SU-DHL-6 (cell line): Measurements from ENCODE around the gene SLC8A1.

ENCODE experiments used
- H2AFZ ChIP-seq: fragments of 200-600 bp; sonication (generic); 2 replicates; pipeline ENCODE4 v1.6.1; 2014; ENCODE audit warnings: low read depth, mild to moderate bottlenecking, moderate library complexity, mixed read lengths, antibody characterized with exemption, low read length; ENCODE audit not compliant: severe bottlenecking
- H3F3A ChIP-seq: fragments of 200-600 bp; shearing (Covaris generic); 2 replicates; pipeline ENCODE4 v1.6.0; 2016; ENCODE audit warnings: antibody characterized with exemption, mild to moderate bottlenecking; ENCODE audit not compliant: insufficient read depth
- H3K27ac ChIP-seq: fragments of 200-600 bp; sonication (generic); 2 replicates; pipeline ENCODE4 v1.5.1; 2016; ENCODE audit warnings: low read depth, mild to moderate bottlenecking, low read length, moderate library complexity, mixed read lengths
- H3K27me3 ChIP-seq: fragments of 200-600 bp; sonication (generic), shearing (Covaris generic); 2 replicates; pipeline ENCODE4 v1.6.0; 2014; ENCODE audit warnings: mild to moderate bottlenecking, low read length
- H3K36me3 ChIP-seq: fragments of 200-600 bp; sonication (generic); 2 replicates; pipeline ENCODE4 v1.6.1; 2014; ENCODE audit warnings: mild to moderate bottlenecking, low read length, mixed read lengths
- H3K4me2 ChIP-seq: fragments of 300-600, 200-600 bp; shearing (Covaris generic), sonication (generic); 2 replicates; pipeline ENCODE4 v1.6.0; 2014; ENCODE audit warnings: low read length, low read depth, mild to moderate bottlenecking; ENCODE audit not compliant: poor library complexity, severe bottlenecking
- H3K4me3 ChIP-seq: fragments of 200-600 bp; sonication (generic); 2 replicates; pipeline ENCODE4 v1.5.1; 2014; ENCODE audit warnings: antibody characterized with exemption, low read length, mild to moderate bottlenecking, mixed read lengths; ENCODE audit not compliant: insufficient read depth, poor library complexity, severe bottlenecking
- H3K79me2 ChIP-seq: fragments of 200-600 bp; sonication (generic); 2 replicates; pipeline ENCODE4 v1.6.1; 2014; ENCODE audit warnings: mild to moderate bottlenecking, low read length, moderate library complexity; ENCODE audit not compliant: insufficient read depth
- H3K9ac ChIP-seq: fragments of 200-600 bp; sonication (generic); 2 replicates; pipeline ENCODE4 v1.7.0; 2014; ENCODE audit warnings: mild to moderate bottlenecking, low read length
- H3K9me2 ChIP-seq: fragments of 200-600 bp; sonication (generic); replicated peaks from 2 replicates; pipeline ENCODE4 v1.6.1; 2014; ENCODE audit warnings: low read length; ENCODE audit not compliant: insufficient read depth
- H3K9me3 ChIP-seq: fragments of 200-600 bp; sonication (generic); 2 replicates; pipeline ENCODE4 v1.6.1; 2014; ENCODE audit warnings: low read length, mixed read lengths; ENCODE audit not compliant: insufficient read depth
- H4K20me1 ChIP-seq: fragments of 200-600 bp; sonication (generic); 2 replicates; pipeline ENCODE4 v1.6.1; 2014; ENCODE audit warnings: low read depth, mild to moderate bottlenecking, antibody characterized with exemption, low read length, moderate library complexity, mixed read lengths
- EZH2phosphoT487 ChIP-seq: fragments of 200-600 bp; sonication (generic), shearing (Covaris generic); conservative IDR thresholded peaks from 2 replicates; pipeline ENCODE4 v1.6.1; 2018; ENCODE audit warnings: mild to moderate bottlenecking, antibody characterized with exemption, low read length, moderate library complexity, mixed read lengths
- TF ChIP-seq, protein P1 (sequence below): fragments of 200-600 bp; sonication (generic); IDR thresholded peaks from one replicate; pipeline ENCODE4 v1.5.1; 2017; ENCODE audit warnings: antibody characterized with exemption, mild to moderate bottlenecking, low read length, moderate library complexity; ENCODE audit not compliant: insufficient read depth, poor library complexity, severe bottlenecking

The SLC8A1 gene

DNA sequence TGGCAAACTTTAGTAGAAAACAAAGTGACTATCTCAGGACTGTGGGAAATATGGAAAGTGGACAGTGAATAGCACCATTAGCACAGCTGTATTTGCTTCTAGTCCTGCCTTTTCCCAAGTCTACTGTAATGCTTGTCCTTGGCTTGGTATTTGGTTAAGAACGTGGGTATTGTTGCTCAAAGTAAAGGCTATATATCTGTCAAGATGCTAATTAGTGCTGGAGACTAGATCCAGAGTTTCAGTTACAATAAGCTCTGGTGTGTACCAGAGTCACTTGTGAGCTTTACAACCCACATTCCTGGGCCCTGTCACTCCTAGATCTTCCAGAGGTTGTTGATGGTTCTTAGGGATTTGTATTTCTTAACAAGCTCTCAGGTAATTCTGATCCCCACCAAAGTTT lies 313.6 kb downstream of the SLC8A1 start:
- H3K27me3 ChIP-seq, result no peaks in the 10 kb centered on the region
- H3F3A ChIP-seq, result no peaks in the 10 kb centered on the region
- H3K4me2 ChIP-seq, result no peak overlapping the region
- H3K36me3 ChIP-seq, result no peaks in the 10 kb centered on the region
- TF ChIP-seq, protein P1, sequence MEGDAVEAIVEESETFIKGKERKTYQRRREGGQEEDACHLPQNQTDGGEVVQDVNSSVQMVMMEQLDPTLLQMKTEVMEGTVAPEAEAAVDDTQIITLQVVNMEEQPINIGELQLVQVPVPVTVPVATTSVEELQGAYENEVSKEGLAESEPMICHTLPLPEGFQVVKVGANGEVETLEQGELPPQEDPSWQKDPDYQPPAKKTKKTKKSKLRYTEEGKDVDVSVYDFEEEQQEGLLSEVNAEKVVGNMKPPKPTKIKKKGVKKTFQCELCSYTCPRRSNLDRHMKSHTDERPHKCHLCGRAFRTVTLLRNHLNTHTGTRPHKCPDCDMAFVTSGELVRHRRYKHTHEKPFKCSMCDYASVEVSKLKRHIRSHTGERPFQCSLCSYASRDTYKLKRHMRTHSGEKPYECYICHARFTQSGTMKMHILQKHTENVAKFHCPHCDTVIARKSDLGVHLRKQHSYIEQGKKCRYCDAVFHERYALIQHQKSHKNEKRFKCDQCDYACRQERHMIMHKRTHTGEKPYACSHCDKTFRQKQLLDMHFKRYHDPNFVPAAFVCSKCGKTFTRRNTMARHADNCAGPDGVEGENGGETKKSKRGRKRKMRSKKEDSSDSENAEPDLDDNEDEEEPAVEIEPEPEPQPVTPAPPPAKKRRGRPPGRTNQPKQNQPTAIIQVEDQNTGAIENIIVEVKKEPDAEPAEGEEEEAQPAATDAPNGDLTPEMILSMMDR, result no peak
- TF ChIP-seq EZH2phosphoT487, result no peak
- H3K4me3 ChIP-seq, result no peak overlapping the region
- H3K9ac ChIP-seq, result no peak overlapping the region
- H3K9me2 ChIP-seq, result no peaks in the 10 kb centered on the region
- H3K27ac ChIP-seq, result no peak overlapping the region
- H2AFZ ChIP-seq, result no peak overlapping the region
- no peaks in the 10 kb centered on the region for H3K79me2 ChIP-seq
- no peaks in the 10 kb centered on the region for H4K20me1 ChIP-seq
- no peaks in the 10 kb centered on the region for H3K9me3 ChIP-seq

DNA sequence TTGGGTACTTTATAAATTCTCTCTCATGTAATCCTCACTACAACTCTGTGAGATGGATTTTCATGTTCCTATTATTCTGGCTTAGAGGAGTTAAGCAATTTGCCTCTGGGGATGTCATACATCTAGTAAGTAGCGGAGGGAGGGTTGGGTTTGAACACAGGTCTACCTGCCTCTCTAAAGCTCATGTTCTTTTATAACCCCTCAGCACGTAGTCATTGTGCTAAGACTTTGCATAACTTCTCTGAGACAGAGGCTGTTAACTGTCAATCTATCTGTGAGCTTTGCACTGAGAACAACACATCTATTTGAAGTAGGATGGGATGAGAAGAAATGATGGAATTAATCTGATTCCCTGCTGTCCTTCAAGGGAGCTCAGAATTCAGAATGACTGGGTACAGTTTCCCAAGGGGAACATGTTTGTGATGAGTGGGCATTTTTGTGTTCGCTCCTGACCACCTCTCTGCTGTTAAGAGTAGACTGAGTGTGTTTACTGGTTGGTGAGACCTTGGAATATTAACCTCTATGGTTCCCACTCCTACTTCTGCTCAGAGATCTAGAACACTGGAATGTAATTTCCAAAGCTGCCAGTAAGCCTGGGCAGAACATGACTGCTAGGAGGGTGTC lies 320.7 kb downstream of the SLC8A1 start:
- Histone ChIP-seq H3K4me3 (no peak overlapping the region), H3F3A (no peaks in the 10 kb centered on the region), H4K20me1 (no peaks in the 10 kb centered on the region), H3K9me3 (no peaks in the 10 kb centered on the region), H3K79me2 (no peaks in the 10 kb centered on the region), H3K27ac (no peak overlapping the region), H3K36me3 (no peaks in the 10 kb centered on the region), H3K9me2 (no peaks in the 10 kb centered on the region), H2AFZ (no peak overlapping the region), H3K27me3 (no peaks in the 10 kb centered on the region), H3K9ac (no peak overlapping the region), H3K4me2 (no peak overlapping the region)
- TF ChIP-seq, protein P1, result no peak
- TF ChIP-seq EZH2phosphoT487, result no peak

DNA sequence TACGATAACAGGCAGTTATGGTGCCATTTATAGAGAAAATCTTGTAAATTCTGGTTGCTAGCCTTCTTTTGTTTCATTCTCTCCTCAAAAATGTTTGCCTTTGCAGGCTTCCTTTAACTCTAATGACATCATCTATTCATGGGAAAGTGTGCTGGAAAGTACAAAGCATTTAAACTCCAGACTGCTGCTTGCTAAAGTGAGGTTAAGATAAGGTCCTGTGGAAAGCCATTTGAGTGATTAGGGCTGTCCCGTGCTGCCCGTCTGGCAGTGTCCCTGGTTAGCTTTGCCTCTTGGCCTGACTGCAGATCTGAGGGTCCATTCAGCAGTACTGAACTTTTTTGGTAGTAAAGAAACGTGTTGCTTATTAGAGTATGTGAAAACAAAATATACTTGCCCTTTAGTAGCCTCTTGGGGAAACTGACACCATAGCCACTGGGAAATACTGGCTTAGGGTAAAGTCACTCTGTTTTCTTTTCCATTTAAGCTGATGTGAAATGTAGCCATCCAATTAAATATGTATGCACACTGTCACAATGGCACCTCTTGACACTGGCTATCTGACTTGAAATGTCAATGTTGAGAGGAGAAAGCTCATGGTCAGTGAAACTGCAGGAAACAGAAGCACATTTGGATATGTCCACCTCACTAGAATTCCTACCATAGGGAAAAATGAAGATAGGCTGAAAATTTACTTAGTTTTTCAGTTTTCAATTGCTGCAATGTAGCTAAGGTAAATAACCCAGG lies 321.5 kb downstream of the SLC8A1 start:
- H3K9me2 ChIP-seq, result no peaks in the 10 kb centered on the region

More for the DNA sequence above, 321.5 kb downstream of the SLC8A1 start:
- Histone ChIP-seq H3F3A (no peaks in the 10 kb centered on the region), H3K79me2 (no peaks in the 10 kb centered on the region), H3K9me3 (no peaks in the 10 kb centered on the region), H3K4me2 (no peak overlapping the region), H3K9ac (no peak overlapping the region), H3K4me3 (no peak overlapping the region), H3K27ac (no peak overlapping the region), H2AFZ (no peak overlapping the region), H3K27me3 (no peaks in the 10 kb centered on the region), H4K20me1 (no peaks in the 10 kb centered on the region), H3K36me3 (no peaks in the 10 kb centered on the region)
- no peak for TF ChIP-seq EZH2phosphoT487
- TF ChIP-seq, protein P1, result no peak
